Fibroblast of skin of right biceps (primary cell): Measurements from ENCODE around the gene MAP6.

Experiments used
- DNase-seq: peaks from one replicate; pipeline ENCODE4 v3.0.0-alpha.2; 2013

Gene MAP6

DNA sequence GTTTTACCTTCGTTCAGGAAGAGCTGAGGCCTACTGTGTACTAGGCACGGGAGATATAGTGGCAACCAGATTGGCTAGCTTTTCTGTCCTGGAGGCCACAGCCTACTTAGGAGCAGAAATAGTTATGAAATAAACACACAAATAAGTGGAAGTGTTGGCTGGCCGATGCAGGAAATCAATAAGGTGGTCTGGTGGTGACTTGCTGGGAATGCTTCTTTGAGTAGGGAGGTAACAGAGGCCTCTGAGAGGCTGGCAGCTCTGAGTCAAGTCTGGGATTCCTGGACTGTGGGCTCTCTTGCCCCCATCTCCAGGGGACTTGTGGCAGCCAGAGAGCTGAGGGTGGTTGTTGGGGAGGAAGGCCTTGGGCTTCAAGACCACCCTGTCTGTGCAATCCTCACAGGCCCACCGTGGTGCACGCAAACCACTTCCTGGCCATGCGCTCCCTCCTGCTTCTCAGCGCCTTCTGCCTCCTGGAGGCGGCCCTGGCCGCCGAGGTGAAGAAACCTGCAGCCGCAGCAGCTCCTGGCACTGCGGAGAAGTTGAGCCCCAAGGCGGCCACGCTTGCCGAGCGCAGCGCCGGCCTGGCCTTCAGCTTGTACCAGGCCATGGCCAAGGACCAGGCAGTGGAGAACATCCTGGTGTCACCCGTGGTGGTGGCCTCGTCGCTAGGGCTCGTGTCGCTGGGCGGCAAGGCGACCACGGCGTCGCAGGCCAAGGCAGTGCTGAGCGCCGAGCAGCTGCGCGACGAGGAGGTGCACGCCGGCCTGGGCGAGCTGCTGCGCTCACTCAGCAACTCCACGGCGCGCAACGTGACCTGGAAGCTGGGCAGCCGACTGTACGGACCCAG is 102.7 kb downstream of the MAP6 start:
- DNase-seq = no peak

DNA sequence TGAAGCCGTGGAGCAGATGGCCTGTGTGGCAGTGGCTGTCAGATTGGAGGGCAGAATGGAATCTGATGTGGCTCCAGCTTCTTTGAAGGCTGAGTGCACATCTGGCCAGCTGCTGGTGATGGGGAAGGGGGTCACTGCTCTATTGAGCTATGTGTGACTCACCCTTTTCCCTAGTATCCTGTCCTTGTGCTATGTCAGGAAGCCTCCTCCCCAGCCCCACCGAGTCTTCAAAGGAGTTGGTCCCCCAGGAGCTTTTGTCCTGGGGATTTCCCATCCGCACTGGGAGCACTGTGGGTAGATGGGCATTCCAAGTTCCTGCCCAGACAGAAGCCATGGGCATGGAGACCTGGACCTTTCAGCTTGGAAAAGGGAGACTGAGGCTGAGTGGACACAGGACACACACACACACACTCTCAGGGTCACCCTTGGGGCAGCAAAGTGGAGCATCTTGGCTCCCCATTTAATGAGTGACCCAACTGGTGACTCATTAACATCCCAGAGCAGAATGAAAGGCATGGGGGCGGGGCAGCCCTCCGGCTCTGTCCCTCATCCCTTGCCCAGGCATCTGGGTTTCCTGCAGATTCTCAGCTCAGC is 103.5 kb downstream of the MAP6 start:
- peak; percentile 79 for DNase-seq

DNA sequence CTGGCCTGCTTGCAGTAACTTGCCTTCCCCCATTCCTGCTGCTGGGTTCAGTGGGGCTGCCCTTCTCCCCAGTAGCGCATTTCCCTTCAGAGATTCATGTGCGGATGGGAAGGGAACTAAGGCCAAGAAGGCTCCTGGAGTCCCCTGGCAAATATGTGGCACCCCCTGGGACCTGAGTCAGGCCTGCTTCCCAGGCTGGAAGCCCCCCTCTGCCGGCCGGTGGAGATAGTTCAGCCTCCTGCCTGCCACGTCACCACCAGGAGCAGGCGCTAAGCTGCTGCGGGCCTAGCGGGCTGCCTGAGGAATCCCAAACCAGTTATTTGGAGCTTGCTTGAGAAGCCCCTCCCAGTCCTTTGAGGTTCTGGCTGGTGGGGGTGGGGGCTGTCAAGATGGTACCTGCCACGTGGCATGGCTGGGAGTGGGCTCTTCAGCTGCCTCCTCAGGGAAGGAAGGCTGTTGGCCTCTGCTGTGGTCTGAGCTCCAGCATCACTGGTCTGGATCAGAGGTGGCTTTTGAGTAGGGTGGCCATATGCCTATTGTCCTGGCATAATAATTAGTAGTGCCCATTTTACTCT is 104.8 kb downstream of the MAP6 start:
- DNase-seq = peak; percentile 95

DNA sequence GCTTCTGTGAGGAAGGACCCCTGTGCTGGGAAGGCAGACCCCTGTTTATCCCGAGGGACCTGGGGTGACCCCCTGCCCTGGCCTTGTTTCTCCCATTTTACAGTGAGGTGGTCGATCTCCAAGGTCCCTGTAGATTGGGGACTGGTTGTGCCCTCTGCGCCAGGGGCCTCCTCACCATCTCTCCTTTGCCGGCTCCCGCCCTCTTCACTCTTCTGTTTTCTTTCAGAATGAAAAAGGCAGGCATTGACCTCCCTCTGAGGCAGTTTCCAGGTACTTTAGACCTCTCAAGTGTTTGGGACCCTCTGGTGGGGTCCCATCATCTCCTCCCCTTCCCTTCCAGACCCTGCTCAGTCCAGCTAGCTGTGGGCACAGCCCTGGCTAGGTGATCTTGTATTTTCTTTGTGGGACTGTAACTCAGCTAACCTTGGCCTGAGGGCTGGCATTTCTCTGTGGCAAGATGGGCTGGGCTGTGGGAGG is 105.3 kb downstream of the MAP6 start:
- DNase-seq = no peak

DNA sequence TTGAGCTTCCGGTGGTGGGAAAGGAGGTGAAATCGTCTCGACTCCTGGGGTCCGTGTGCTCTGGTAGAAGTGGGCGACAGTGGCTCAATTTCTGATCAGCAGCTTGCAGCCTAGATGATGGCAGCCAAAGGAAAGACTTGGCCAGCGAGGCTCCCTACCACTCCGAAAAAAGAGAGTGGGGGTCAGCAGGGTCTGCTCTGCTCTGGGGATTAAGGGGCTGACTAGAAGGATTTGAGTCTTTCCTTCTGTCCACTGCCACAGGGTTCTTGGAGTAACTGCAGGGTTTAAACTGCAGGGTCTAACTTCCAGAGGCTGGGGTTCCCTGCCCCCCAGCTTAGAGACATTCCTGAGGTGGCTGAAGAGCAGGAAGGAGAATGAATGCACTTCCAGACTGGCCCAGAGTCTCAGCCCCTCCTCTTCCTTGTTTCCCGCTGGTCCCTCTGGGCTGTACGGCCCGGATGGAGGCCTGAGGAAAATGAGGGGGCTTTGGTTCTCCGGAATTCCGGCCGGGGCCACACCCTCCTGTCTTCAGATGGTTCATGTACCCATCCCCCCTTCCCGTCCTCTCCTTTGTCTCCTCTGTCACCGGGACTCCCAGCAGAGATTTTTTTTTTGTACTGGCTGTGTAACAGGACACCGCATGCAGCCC is 105.9 kb downstream of the MAP6 start:
- peak; percentile 87 for DNase-seq

DNA sequence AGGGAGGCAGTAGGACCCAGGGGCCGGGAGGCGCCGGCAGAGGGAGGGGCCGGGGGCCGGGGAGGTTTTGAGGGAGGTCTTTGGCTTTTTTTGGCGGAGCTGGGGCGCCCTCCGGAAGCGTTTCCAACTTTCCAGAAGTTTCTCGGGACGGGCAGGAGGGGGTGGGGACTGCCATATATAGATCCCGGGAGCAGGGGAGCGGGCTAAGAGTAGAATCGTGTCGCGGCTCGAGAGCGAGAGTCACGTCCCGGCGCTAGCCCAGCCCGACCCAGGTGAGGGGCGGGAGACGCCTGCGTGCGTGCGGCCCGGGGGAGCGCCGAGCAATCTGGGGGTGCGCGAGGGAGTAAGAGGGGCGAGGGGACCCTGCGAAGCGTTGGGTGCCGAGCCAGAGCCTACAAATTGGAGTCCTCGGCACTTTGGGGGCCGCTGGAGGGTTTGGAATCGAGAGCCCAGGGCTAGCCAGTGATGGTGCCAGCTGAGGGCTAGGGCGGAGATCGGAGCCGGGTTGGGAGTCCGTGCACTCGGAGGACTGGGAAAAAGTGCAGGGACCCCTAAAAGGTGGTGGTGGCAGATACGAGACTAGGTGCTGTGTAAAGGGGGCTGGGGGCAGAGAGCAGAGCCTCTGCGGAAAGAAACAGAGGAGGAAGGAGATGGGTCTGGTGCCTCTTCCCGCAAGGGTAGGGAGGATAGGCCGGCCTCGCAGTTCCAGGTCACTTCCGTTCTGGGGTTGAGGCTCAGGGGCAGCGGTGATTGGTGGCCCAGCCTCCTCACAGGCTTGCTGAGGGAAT is 106.6 kb downstream of the MAP6 start, which contains the start of gene SERPINH1:
Gene SERPINH1 (plus strand): TSS at position 206 of the 788 bp plus-strand sequence. CDS start 4,097 bp downstream, outside the sequence.
- DNase-seq = peak; percentile 95

DNA sequence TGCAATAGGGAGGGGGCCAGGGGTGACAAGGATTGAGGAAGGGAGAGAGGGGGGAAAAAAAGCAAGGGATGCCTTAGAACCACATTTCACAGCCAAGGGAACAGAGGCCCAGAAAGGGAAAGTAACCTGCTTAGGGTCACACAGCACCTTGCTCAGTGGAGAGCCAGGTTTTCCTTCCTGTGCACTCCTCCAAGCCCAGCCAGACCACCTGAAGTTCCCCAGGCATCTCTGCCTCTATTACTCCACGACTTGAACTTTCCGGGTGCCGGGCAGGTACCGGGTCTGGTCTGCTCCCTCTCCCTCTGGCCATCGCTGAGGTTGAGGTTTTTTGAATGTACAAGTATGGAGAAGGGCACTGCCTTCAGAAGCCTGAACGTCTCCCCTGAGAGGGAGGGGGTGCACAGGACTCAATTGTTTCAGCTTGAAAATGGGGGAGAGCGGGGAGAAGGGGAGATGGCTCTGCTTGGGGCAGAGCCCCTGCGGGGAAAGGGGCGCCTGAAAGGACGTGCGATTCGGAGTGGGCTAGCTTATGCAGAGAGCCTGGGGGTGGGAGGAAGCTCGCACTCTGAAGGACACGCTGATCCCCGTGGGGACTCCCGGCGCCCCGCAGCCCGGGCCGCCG is 107.3 kb downstream of the MAP6 start:
- DNase-seq = no peak

DNA sequence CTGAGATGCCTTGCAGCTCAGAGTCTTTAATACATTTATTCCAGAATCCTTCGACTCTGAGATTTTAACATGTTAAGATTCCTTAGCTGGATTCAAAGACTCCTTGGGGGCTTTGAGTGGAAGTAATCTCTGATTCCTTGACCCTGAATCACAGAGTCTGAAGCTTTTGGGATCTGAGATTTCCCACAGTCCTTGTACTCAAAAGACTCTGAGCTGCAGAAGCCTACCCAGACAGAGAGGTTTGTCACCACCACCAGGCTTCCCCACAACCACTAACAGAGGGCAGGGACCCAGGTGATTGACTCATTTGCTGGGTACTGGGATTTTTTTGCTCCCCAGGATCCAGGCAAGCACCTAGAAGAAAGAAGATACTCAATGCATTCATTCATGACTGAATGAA is 108.2 kb downstream of the MAP6 start:
- peak; percentile 76 for DNase-seq

DNA sequence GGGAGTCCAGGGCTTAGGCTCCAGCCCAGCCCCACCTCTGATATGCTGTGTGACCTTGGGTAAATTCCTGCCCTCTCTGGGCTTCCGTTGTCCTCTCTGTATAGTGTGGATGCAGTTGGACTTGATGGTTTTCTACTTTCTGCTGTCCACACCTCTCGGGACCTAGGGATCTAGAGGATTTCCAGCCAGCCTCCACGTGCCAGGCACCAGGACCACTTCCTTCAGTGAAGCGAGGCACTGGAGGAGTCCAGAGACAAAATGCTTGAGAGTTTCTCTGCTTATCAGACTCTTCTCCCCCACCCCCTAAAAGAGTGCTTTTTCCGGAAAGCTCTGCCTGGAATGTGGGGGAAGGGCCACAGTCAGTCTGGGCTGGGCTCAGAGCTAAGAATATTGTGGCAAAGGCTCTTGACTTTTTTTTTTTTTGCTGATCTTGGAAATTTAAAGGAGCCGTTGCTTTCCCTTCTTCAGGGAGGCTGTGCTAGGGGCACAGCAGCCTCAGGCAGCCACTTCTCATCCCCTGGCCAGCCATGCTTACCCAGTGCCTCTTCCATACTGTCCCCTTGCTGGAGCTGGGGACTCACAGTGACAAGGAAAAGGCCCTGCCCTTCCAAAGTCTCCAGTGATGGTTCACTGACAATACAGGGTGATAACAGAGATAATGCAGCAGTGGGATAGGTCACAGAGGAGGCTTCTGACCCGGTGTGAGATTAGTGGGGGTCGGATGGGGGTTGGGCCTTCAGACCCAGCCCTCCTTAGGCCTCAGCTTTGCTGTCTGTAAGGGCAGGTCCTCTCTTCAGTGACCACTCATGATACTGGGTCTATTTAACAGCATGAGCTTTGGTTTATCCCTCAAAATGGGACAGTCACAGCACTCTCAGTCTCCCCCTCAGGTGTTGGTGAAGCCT is 109.6 kb downstream of the MAP6 start:
- DNase-seq = peak; percentile 96

DNA sequence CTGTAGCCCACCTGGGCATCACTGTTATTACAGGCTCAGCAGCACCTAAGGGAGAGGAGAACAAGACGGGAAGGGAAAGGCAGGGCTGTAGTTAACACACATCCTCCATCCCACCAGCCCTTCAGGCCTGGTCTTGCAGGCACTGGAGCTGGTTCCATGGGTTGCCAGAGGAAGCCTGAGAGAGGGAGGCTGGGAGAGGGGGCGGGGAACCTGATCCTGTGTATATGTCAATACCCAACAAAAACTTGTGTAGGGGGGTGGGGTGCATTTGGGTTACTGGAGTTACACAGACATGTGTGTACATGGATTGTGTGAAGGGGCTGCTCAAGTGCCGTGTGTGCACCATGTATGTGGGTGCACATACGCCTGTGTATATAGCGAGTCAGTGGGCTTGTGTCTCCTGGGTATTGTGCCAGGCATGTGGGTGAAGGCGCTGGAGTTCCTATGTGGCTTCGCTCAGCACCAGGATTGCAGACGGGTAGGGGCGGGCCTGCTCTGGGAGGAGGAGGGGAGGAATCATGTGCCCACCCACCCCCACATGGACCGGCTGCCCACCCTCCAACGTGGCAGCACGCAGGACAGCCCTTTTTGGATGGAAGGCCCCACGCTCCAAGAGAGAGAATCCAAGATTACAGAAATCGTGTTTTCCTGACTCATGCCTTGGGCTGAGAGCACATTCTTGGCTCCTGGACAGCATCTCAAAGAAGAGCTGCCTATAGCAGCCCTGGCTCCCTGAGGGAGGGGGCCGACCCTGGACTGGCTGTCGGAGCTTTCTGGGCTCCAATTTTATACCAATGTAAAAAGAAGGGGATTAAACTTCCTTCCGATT is 111.0 kb downstream of the MAP6 start:
- DNase-seq = peak; percentile 98

DNA sequence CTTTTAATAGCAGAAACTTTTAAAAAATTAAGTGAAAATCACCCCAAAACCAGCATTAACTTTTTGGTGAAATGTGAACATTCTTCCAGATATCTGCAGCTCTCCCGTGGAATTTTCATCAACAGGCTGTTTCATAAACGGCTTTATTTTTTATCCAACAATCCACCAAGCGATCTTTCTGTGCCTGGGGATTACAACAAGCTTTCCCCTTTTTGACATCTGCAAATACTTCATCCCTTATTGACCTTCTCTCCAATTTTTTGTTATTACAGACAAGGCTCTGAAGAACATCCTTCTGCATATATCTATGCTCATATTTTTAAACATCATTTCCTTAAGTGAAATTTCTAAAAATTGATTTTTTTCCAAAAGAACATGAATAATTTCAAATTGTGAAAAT is 112.6 kb downstream of the MAP6 start:
- no peak for DNase-seq

DNA sequence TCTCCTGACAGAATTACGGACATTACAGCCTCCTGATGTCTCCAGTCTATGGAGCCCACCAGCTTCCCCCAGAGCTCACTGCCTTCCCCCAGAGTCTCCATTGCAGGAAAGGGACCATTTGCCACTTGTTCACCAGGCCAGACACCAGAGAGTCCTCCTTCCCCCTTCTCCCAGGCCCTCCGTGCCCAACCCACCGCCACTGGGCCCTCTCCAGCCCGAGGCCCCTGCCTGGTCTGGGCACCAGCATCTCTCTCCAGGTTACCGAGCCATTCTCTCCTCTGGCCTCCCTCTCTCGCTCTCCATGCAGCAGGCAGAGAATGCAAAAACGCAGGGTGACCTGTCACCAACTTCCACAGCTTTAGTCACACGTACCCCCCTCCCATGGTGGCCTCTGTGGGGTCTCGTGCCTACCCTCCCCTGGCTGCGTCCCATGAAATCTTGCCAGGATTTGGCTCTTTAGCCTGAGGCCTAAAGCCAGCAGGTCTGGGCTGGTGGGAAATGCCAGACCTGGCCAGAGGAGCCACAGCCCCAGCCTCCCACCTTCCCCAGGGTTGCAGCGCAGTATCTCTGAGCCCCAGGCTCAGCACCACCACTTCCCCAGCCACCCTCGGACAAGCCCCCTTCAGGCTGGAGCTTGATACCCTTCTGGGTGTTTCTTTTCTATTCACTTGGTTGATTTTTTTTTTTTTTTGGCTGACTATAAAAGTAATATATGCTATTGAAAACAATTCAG is 113.6 kb downstream of the MAP6 start:
- DNase-seq = no peak

DNA sequence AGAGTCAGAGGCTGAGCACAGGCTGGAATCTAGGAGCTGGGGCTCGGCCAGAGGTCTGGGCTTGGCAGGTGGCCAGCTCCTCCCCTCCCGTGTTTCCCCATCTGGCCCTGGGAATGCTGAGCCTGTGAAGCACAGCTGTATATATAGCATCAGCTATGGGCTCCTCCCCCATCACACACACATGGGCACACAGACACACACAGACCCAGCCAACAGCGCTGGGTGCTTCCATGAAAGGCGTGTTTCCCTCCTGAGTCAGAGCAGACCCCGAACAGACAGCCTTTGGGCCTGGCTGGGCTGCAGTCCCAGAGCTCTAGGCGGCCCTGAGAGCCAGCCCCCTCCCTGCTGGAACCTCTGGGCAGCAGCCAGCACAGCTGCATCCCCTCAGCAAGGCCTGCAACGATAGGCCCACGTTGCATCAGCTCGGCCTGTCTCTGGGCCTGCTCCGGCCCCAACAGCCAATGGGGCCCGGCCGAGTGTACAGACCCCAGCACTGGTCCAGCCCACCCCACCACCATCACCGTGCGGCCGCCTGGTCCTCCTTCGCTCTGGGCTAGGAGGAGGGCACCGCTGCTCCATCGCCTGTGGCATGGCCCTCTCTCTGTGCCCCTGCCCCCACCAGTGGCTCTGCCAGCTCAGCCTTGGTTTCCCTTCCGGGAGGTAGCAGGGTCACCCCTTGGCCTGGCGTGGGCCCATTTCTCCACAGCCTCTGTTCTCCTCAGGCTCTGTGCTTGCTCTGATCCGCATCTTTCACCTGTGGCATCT is 114.4 kb downstream of the MAP6 start:
- DNase-seq = peak; percentile 100

DNA sequence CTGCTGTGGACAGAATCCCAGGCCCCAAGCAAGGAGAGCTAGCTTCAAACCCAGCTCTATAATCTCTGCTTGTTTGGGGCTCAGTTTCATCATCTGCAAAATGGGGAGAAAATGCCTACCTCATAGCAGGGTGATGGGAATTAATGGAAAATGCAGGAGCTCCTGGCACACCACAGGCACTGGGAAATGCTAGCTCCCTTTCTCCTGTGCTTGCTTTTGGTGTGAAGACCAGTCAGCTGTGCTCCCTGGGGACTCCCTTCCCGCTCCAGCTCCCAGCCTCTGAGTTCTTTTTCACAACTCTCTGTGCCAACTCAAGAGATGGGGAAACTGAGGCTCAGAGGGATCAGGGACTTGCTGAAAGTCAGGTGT is 115.0 kb downstream of the MAP6 start:
- DNase-seq = no peak

DNA sequence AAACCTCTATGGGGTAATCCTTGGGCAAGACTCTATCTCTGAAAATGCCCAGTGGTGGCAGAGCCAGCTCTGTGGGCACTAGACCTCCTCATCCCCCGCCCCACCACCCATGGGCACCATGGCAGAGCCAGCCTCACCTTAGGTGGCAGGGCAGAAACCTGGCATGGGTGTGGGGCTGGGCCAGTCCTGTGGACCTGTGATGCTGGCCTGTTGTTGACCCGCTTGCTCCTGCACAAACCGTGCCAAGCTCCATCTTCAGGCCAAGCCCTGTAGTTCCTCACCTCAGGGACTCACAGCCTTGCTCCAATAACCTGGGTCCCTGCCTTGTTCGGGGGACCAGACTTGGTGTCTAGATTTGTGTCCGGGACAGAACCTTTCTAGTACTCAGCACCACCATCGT is 115.7 kb downstream of the MAP6 start:
- DNase-seq = no peak

DNA sequence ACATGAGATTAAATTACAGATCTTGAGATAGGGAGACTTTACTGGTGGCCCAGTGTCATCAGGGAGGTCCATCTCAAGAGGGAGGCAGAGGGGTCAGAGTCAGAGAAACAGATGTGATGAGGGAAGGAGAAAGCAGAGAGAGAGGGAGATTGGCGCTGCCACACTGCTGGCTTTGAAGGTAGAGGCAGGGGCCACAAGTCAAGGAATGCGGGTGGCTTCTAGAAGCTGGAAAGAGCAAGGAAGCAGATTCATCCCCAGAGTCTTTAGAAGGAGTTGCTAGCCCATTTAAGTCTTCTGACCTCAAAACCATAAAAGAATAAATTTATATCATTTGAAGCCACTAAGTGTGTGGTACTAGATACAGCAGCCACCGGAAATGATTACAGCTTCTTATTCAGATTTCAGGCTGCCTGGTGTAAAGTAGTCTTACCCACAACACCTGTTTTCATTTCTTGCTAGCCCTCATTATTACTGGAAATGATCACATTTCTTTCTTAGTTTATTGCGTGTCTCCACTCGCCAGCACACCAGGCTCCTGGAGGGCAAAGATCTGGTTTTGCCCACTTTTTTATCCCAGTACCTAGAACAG is 119.4 kb downstream of the MAP6 start:
- DNase-seq = no peak

DNA sequence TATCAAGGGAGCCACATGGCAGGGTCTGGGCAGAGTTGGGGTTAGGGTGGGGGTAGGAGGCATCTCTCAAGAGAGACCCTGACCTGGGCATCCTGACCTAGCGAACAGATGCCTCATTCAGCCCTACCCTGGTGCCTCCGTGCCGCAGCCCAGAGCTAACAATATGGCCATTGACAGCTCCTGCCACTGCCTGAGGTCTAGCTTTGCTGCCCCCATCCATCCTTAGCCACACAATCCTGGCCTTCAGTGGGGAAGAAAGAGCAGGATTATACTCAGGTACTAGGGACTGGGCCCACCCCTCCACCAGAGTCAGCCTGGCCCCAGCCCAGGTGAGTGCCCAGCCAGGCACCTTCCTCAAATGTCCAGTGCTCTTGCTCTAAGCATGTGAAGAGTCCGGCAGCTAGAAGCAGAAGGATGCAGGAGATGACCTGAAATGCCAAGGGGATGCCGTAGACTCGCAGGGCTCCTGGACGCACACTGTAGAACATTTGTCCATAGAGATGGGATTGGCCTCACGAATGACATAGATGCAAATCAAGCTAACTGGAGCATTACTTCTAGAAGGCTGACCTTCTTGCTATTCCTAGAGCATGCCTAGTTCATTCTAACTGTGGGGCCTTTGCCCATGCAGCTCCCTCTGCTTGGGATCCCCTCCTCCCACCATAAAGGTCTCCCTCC is 120.1 kb downstream of the MAP6 start:
- DNase-seq = no peak

DNA sequence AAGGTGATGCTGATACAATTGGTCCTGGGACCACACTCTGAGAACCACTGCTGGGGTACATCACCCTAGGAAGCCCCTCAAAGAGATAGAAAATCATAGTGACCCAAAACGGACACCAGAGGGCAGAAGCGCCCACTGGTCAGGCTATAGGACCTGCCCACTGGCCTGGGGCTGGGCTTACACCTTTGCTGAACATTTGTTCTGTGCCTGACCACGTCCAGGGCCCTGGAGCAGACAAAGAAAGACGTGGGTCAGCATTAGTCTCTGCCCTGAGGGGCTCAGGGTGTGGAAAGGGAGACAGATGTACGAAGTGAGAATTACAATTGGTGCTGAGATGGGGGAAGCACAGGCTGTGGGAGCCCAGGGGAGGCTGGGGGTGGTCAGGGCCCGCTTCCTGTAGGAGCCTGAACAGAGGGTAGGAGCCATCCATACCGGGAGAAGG is 121.2 kb downstream of the MAP6 start:
- DNase-seq = peak; percentile 67
